HG02798 (cell line): ENCODE data around the gene QSOX2.

Experiments used
- ATAC-seq: cut with Tn5 transposase; IDR thresholded peaks from one replicate; pipeline ENCODE4 v1.9.1; 2021; ENCODE audit warnings: mild to moderate bottlenecking; ENCODE audit not compliant: unreplicated experiment, poor library complexity

QSOX2 gene

GRCh38 chr9:136179761-136180160 is 65.9 kb downstream of the QSOX2 start:
- no peak for ATAC-seq

GRCh38 chr9:136179101-136179616 is 66.5 kb downstream of the QSOX2 start:
- no peak for ATAC-seq

- no peak for ATAC-seq
Measured at GRCh38 chr9:136178773-136179075, 66.9 kb downstream of the QSOX2 start.

- ATAC-seq, result no peak
Measured at GRCh38 chr9:136178061-136178772, 67.4 kb downstream of the QSOX2 start.

GRCh38 chr9:136177224-136177623 is 68.4 kb downstream of the QSOX2 start:
- no peak for ATAC-seq

GRCh38 chr9:136175616-136176197 is 69.9 kb downstream of the QSOX2 start:
- no peak for ATAC-seq

- ATAC-seq, result no peak
Measured at GRCh38 chr9:136174779-136175615, 70.6 kb downstream of the QSOX2 start.

GRCh38 chr9:136173648-136174290 is 71.8 kb downstream of the QSOX2 start:
- ATAC-seq, result no peak

GRCh38 chr9:136172412-136173079 is 73.1 kb downstream of the QSOX2 start:
- ATAC-seq, result no peak

GRCh38 chr9:136171801-136172411 is 73.7 kb downstream of the QSOX2 start:
- ATAC-seq, result no peak

- no peak for ATAC-seq
Measured at GRCh38 chr9:136171009-136171800, 74.4 kb downstream of the QSOX2 start.

GRCh38 chr9:136170006-136170901 is 75.4 kb downstream of the QSOX2 start:
- no peak for ATAC-seq

GRCh38 chr9:136169495-136169894 is 76.1 kb downstream of the QSOX2 start:
- ATAC-seq, result no peak

GRCh38 chr9:136163248-136163850 is 82.3 kb downstream of the QSOX2 start:
- no peak for ATAC-seq

- ATAC-seq, result no peak
Measured at GRCh38 chr9:136160995-136161610, 84.5 kb downstream of the QSOX2 start.

- no peak for ATAC-seq
Measured at GRCh38 chr9:136160381-136160841, 85.2 kb downstream of the QSOX2 start.

GRCh38 chr9:136159851-136160250 is 85.8 kb downstream of the QSOX2 start:
- no peak for ATAC-seq
